Suppressor macrophage (primary cell): ENCODE measurements around the gene GRID2.

Source experiments
- DNase-seq, 4 experiments: peaks; one replicate each; pipeline ENCODE4 v3.0.0-alpha.2; 2020 to 2022

The GRID2 gene

DNA sequence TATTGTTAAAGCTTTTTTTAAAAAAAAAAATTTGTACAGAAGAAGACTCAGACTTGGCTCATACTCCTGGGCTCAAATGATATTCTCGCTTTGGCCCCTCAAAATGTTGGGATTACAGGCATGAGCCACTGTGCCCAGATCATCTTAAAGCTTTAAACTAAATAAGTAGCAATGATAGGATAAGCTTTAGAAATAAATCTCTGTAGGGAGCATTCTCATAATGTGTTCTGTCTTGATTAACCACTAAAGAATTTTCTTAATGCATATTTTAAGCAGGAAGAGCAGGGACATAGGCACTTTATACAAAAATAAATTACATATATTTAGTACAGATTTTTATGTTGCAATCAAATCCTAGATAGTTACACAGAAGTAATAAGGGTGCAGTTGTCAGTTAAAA is 667.2 kb downstream of the GRID2 start:
- no peak for DNase-seq

DNA sequence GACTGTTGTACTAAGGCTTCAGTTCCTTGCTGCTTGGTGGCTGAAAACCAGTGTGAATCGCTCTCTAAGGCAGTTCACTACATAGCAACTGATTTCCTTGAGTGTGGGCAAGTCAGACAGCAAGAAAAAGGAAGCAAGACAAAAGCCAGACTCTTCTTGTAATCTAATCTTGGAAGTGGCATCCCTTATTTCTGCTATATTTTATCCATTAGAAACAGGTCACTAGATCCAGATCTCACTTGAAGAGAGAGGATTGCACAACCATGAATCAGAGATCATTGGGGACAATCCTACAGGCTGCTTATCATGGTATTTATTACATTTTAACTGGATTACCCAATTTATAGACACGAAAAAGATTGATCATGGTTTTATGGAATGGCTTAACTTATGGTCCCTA is 684.5 kb downstream of the GRID2 start:
- no peak for DNase-seq

DNA sequence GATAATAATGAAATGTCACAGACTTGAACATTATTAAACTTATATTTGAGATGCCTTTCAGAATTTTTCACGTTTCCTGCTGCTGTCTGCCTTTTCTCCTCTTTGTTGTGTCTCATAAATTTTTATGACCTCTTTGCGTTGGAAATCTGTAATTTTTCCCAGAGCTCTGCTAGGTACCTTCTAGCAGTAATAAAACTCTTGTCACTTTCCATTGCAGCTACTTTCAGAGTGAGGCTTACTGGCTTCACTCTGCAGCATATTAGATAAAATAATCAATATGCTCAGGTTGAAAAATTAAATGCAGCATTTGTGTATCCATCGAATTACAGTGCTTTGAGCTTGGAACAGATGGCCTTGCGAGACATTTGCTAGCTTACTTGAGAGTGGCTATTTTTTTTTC is 689.0 kb downstream of the GRID2 start:
- no peak for DNase-seq

DNA sequence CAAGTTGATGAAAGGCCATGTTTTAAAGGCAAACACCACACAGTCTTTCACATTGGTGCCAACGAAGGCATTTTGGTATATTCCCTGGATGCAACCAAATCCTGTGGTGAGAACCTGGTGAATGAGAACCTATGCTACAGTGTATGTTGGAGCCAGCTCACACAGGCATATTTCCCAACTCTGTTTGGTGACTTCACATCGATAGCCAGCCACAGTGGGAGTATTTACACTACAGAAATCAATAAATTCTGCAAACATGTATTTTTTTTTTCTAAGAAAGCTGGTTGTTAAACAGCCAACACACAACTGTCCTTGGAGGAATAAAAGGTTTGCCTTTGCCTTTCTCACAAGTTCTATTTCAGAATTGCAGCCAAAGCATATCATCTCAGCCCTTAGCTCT is 691.0 kb downstream of the GRID2 start:
- DNase-seq: no peak

DNA sequence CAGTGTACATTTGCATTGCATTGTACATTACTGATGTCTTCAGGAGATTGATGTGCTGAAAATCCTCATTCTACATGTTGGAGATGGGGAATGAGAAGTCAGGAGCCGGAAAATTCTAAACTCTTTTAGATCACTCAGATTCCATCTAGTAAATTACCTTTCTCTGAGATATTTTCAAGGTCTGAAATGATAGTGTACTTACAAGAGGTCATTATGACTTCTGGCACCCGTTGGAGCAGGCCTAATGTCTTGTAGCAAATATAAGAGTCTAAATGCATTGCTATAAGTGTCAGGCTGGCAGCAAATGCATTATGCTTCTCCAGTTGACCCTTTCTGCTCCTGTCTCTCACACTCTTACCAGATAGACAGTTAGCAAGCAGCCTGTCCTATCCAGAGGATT is 692.8 kb downstream of the GRID2 start:
- DNase-seq: no peak

DNA sequence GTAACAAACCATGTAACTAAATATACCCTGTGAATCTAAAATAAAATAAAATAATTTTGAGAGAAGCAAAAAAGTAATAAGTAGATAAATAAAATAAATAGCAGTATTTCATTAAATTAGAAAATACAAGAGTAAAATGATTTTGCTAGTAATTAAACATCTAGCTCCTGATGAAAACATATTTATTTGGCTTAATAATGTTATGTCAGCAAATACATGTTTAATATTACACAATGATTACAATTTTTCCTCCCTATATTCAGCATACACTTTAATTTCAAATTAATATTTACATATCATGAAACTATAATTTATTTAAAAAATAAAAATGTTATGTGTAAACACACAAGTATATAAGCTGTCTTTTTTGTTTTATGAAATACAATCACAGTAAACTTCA is 697.1 kb downstream of the GRID2 start:
- DNase-seq: no peak

DNA sequence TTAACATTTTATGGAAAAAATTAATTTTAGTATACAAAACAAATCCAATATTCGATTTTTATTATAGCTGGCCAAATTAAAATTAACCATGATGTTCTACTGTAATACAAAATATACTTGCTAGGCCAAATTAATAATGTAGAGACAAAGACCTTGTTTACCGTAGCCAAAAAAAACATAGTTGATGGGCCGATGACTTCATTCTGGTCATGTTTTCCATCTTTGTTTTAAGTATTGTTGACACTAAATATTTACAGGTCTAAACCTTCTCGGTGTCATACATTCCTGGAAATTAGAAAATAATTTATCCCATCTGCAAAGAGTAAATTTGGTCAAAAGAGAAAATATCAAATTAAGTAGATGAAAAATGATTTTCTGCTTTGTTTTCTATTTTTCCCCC is 698.5 kb downstream of the GRID2 start:
- DNase-seq: no peak

DNA sequence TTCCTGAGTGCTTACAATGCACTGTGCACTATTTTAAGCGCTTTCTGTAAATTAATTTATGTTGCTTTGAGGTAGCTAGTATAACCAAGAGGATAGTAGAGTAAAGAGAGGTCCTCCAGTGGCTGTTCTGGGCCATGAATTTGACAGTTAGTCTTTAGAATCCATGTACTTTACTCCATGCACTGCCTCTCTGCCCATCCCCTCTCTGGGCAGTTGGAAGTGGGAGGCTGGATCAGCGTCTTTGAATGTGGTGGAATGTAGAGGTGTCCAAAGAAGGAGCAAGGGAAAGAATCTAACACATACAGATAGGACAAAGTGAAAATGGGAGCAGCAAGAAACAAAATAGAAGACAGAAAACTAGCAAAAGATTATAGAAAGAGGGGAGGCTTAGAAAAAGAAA is 712.6 kb downstream of the GRID2 start:
- DNase-seq: no peak

DNA sequence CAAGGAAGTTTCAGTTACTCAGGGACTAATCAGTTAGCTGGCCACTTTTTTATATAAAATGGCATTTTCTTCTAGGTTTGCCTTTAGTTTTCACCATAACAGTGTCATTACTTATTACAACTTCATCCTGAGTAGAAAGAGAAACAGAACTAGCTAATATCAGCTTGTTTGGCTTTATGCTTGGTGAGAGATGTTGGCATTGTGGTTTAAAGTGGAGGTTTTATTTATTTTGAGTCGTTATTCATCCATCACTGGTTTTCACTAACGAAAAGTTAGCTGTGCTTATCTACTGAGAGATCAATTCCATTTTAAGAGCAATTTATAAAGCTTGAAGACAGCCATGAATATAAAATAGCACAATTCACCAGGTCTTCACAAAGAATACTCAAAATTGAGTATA is 714.5 kb downstream of the GRID2 start:
- DNase-seq: no peak

DNA sequence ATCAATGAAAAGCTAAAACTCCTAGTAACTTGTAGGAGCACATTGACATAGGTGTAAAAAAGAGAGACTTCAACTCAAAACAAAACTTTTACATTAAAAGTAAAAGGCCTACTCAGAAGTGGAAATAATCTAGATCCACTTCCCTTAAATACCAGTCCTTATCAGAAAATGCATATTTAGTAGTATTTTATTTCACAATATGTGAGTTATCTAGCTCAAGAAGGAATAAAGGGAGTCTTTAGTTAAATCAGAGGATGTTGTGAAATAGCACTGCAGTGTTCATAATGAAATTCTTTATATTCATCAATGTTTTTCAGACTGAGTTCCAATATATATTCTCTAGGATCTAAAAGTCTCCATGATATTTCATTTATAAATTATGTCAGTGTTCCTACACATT is 715.0 kb downstream of the GRID2 start:
- no peak for DNase-seq

DNA sequence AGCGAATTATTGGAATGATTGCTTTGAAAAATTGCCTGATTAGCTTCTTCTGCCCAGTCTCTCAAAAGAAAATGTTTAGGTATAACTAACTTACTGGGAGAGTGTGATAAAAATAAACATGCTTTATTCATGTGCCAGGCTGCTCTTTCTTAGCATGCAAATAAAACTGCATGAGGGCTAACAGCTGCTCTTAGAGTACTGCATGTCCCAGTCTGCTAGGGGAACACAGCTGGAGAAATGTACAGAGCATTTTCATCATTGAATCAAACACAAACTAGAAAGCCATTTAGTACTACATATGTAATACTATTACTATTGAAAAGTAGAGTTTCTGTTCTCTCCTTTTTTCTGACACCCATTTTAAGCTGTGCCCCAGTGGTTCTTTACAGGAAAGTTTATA is 726.0 kb downstream of the GRID2 start:
- no peak for DNase-seq

DNA sequence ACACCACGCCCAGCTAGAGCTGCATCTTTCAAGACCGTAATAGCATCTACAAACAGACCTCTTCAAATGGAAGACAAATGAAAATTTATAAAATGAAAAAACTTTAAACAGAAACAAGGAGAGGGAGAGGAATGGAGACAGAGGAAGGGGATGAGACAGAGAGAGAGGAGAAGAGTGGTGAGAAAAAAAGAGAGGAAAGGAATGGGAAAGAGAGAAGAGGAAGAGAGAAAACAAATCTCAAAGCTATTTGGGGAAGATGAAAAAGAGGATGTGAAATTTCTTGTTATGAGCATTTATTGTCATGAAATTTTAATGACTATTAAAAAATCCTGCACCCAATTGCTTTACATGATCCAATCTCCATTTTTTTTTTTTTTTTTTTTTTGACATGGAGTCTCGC is 726.9 kb downstream of the GRID2 start:
- no peak for DNase-seq

DNA sequence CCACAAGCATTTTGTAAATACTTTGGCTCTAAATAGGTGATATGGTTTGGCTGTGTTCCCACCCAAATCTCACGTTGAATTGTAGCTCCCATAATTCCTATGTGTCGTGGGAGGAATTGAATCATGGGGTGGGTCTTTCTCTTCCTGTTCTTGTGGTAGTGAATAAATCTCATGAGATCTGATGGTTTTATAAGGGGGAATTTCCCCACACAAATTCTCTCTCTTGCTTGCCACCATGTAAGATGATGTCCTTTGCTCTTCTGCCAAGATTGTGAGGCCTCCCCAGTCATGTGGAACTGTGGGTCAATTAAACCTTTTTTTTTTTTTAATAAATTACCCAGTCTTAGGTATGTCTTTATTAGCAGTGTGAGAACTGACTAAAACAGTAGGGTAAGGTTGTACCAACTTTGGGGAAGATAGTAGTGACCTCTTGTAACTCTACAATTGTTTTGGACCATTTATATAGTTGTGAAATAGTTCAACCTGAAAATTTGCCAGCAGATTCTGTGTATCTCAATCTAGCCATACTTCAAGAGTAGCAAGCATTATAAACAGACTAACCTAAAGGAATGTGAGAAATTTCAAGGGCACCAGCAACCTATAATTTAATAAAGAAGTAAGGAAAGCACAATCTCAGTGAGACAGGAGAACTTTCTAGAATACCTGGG is 727.8 kb downstream of the GRID2 start:
- no peak for DNase-seq

DNA sequence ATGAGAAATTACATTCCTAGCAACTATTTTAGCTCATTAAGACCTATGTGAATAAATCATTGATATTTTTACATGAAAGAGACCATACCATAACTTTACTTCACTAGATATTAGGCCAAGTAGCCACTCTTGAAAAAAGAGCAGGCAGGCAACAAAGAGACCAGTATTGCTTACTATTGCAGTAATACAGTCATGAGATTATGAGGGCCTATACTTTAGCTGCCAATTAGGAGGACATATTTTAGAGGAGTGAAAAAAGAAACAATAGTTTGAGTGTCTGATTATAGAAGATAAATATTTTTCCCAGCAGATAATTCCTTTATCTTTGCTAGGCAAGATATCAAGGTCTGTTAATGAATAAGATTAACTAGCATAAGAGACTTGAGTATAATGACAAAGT is 739.0 kb downstream of the GRID2 start:
- DNase-seq: no peak

DNA sequence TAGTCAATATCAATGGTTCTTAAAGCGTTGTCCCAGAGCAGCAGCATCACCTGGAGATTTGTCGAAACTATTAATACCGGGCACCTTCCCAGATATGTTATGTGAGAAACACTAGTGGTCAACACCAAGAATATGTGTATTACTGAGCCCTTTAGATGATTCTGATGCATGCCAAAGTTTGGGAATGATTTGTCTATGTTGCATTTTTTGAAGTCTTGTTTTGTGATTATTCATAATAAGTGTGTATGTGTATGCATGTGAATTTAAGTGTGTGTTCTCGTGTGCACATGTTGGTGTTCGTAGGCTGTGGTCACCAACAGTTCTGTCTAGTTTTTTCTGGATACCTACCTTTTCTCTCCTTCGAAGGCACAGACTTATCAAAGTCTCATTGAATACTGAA is 749.4 kb downstream of the GRID2 start:
- DNase-seq: no peak

DNA sequence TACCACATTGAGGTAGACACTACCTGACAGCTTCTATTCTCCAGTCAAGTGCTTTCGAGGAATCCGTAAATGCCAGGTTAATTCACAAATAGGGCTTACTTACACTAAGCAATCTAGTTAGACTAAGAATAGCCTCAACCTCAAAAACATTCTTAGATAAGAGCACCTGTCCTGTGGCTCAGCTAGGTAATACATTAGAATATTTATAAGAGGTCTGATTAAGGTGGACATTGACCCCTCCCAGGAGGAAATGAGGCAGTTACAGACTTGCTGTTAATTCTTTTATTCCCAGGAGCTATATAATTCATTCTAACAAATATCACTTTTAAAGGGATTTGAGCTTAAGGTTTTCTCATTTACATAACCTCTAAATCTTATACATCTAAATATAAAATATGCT is 758.1 kb downstream of the GRID2 start:
- no peak for DNase-seq

DNA sequence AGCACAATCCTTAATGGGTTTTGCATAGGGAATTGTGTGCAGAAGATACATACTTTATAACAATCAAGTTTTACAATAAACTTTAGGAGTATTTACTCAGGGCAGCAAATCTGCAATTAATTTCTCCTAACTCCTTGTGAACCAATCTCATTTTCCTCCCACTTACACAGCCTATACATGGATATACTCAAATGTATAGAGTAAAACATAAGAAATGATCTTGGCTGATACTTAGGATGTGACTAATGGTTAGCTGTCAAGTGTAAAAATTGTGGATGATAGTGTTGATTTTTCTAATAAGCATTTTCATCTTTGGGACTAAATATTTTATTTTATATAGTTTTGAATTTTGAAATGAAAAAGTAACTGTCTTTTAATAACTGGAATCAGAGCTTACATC is 759.6 kb downstream of the GRID2 start:
- no peak for DNase-seq

DNA sequence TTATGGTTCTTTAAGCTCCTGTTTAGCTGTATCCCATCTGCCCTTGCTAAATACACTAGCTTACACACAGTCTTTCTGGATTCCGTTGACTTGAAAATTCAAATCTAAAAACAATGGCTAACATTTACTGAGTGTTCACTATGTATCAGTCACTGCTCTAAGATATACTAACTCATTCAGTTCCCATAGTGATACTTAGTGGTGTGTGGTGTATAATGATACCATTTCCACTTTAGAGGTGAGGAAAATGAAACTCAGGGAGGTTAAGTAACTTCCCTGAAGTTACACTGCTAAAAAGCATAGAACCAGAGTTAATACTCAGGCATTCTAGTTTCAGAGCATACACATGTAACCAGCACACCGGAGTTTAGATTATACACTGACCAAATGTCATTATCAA is 762.0 kb downstream of the GRID2 start:
- no peak for DNase-seq

DNA sequence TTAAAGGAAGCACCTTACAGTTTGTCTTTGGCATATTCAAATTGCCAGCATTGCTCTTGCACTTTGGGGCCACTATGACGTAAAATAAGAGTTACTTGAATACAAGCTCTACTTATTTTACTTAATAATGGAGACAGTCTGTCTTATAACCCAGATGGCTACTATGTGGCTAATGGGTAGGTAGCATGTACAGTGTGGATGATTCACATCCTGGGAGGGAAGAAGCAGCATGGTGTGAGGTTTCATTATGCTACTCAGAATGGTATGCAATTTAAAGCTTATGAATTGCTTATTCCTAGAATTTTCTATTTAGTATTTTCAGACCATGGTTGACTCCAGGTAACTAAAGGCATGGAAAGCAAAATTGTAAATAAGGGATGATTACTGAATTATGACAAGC is 763.0 kb downstream of the GRID2 start:
- no peak for DNase-seq

DNA sequence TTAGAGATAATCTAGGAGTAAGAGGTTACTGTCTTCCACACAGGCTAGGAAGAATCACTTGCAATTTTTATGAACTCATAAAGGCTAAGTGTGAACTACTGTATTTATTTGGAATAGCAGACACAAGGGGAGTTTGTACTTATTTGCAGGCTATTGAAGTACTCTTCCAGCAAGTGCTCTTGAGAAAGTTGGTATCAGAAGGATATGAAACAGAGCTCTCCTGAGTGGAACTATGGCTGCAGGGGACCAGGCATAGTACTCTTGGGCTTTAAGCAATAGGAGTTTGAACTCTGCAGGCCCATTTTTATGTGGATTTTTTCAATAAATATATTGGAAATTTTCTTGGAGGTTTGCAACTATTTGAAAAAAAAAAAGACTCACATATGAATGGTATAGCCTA is 768.5 kb downstream of the GRID2 start:
- no peak for DNase-seq

DNA sequence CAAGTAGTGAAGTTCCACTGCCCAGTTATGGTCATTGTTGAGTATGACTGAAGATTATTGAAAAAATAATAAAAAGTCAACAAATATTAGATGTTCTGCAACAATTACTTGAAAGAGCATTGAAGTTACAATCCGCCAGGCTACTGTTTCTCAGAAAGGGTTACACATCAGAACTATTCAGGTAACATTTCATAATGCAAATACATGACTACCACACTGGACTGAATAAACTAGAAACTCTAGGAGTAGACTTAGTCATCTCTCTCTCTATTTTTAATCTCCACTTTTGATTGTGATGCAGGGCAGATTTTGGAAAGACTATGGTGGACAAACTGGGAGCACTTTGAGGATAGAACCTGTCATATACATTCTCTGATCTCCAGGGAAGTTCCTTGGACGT is 776.5 kb downstream of the GRID2 start:
- DNase-seq: no peak

DNA sequence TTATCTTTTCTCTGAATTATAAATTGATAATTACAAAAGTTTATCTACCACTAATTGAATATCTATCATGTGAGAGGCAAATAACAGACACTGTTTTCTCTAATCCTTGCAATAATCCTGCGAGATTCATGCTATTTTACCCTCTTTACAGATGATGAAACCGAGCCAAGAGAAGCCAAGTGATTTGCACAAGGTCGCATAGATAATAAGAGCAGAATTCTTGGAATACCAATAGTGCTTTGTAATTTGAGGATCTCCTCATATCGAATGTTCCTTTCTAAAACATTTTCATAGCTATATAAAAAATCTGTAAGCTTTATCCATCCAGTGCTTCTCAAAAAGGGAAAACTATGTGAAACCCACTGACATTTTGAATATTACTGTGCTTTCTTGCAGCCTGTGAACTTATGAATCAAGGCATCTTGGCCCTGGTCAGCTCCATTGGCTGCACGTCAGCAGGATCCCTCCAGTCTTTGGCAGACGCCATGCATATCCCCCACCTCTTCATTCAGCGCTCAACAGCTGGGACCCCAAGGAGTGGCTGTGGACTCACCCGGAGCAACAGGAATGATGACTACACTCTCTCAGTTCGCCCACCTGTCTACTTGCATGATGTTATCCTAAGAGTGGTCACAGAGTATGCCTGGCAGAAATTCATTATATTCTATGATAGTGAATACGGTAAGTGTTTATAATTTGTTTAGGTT is 781.0 kb downstream of the GRID2 start:
- no peak for DNase-seq

DNA sequence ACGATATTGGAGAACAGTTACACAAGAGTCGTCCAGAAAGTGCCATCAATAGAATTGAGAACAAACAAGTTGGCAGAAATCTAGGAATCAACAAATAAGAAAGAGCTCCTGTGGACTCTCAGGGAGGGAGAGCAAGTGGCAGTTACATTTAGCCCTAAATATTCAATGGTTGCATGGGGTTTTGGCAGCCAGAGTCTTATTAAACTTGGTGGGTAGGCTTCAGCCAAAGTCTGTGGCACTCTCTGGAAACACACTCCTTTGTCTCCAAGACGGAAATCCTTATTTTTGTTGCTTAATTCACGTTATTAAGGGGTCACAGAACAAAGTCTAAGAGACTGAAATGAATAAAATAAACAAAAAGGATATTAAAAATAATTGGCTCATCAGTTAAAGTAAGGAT is 782.6 kb downstream of the GRID2 start:
- DNase-seq: no peak

DNA sequence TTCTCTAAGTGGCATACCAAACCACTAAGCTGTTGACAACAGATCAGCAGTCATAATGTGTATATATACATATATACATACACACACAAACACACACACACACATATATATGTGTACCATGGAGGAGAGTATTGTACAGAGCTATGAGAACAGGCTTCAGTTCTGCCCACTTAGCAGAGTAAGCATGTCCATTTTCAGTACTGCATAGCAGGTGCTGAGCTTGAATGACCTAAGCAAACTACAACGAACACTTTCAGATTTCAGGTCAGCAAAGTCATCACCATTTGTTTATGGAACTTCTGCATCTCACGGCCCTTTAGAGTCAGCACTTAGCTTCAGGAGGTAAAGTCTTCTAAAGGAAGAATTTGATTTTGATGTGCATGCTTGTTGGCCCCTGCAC is 789.0 kb downstream of the GRID2 start:
- DNase-seq: no peak

DNA sequence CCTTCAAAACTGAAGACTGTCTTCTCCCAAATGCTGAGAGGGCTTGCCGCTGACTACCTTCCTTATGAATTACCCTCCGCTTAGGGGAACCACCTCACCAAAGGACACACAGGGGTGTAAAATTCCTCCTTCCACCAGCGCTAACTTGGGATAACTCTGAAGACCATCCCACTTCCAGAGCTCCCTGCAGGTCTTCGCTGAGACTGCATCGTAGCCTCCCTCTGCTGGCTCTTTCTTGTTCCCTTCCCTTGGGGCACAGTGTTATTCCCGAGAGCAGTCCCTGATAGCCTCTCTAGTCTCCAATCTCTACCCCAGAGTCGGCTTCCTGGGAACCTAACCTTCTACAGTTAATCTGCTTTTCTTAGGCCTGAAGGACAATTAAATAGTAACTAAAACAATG is 799.3 kb downstream of the GRID2 start:
- DNase-seq: no peak
